Neural crest cell (in vitro differentiated cells): ENCODE data around the gene MGMT. TPM values are rescaled to one million over a fixed set of nuclear protein-coding genes. Genes with fewer than 3 reads are reported as not detected.

Experiments
- DNase-seq: peaks from one replicate; pipeline ENCODE4 v3.0.0; 2021; ENCODE audit warnings: low read depth, mixed read lengths, low spot score
- H3K27ac Mint-ChIP-seq: one replicate; pipeline ENCODE4 v1.8.0; 2021; ENCODE audit warnings: mild to moderate bottlenecking, mixed read lengths; ENCODE audit not compliant: unreplicated experiment
- H3K27me3 Mint-ChIP-seq: 2 replicates; pipeline ENCODE4 v1.8.0; 2021; ENCODE audit warnings: low read depth, mild to moderate bottlenecking, mixed read lengths
- H3K36me3 Mint-ChIP-seq: 2 replicates; pipeline ENCODE4 v1.8.0; 2021; ENCODE audit warnings: low read depth, mild to moderate bottlenecking, mixed read lengths
- H3K4me1 Mint-ChIP-seq: 2 replicates; pipeline ENCODE4 v1.8.0; 2021; ENCODE audit warnings: mixed read lengths
- H3K4me3 Mint-ChIP-seq: one replicate; pipeline ENCODE4 v1.8.0; 2021; ENCODE audit warnings: mild to moderate bottlenecking, mixed read lengths
- H3K9me3 Mint-ChIP-seq: 2 replicates; pipeline ENCODE4 v1.8.0; 2021; ENCODE audit warnings: mixed read lengths
- total RNA-seq: library from RNA; stranded (reverse); gene quantifications from 2 replicates; pipeline ENCODE4 v1.2.1, GENCODE V29; 2021
- TF ChIP-seq, protein P1 (sequence below): fragments of 200-600 bp; sonication (generic); conservative IDR thresholded peaks from 2 replicates; pipeline ENCODE4 v1.5.0; 2021; ENCODE audit warnings: antibody characterized with exemption, mild to moderate bottlenecking

MGMT gene
- total RNA-seq, 1 donor from 2014 or later: 15.8 TPM

DNA sequence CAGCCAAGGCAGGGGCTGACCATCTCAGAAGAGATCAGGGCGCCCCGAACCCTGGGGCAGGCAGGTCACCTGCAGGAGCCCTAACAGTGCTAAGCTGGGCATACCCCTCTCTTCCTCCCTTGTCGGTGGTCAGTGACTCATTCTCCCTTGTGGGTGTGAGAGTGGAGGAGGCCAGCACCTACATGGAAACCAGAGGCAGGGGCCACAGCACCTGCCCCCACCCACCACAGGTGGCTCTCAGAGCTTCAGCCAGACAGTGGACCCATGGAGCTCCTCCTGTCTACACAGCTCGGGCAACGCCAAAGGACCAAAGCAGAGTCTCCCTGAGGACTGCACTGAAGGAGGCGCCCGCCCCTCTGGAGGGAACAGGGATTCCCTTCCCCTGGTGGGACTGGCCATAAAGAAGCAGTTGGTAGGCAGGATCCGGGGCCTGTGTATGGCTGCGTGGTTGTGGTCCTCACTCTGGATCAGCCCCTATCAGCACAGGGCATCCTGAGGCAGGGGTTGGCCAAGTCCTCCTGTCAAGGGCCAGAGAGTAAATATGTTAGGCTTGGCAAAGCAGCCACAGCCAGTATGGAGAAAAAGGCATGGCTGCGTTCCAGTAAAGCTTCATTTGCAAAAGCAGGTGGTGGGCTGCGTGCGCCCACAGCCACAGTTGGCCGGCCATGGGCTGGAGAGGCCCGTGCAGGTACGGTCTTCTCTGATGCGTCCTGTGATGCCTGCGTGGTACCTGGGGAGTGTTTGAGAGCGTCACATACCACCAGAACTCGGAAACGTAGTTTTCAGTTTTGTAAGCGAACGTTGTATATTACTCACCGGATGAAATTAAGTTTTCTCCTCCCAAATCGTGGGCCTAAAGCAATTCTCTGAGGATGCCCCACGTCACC is 298.9 kb downstream of the MGMT start:
- TF ChIP-seq, protein P1, sequence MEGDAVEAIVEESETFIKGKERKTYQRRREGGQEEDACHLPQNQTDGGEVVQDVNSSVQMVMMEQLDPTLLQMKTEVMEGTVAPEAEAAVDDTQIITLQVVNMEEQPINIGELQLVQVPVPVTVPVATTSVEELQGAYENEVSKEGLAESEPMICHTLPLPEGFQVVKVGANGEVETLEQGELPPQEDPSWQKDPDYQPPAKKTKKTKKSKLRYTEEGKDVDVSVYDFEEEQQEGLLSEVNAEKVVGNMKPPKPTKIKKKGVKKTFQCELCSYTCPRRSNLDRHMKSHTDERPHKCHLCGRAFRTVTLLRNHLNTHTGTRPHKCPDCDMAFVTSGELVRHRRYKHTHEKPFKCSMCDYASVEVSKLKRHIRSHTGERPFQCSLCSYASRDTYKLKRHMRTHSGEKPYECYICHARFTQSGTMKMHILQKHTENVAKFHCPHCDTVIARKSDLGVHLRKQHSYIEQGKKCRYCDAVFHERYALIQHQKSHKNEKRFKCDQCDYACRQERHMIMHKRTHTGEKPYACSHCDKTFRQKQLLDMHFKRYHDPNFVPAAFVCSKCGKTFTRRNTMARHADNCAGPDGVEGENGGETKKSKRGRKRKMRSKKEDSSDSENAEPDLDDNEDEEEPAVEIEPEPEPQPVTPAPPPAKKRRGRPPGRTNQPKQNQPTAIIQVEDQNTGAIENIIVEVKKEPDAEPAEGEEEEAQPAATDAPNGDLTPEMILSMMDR: no peak
- no peaks in the 10 kb centered on the region for H3K36me3 Mint-ChIP-seq
- no peaks in the 10 kb centered on the region for H3K9me3 Mint-ChIP-seq
- no peak overlapping the region for H3K27ac Mint-ChIP-seq
- no peaks in the 10 kb centered on the region for H3K27me3 Mint-ChIP-seq
- no peak overlapping the region for H3K4me3 Mint-ChIP-seq
- peaks cover 19% of the 10 kb centered on the region for H3K4me1 Mint-ChIP-seq
- no peak for DNase-seq

DNA sequence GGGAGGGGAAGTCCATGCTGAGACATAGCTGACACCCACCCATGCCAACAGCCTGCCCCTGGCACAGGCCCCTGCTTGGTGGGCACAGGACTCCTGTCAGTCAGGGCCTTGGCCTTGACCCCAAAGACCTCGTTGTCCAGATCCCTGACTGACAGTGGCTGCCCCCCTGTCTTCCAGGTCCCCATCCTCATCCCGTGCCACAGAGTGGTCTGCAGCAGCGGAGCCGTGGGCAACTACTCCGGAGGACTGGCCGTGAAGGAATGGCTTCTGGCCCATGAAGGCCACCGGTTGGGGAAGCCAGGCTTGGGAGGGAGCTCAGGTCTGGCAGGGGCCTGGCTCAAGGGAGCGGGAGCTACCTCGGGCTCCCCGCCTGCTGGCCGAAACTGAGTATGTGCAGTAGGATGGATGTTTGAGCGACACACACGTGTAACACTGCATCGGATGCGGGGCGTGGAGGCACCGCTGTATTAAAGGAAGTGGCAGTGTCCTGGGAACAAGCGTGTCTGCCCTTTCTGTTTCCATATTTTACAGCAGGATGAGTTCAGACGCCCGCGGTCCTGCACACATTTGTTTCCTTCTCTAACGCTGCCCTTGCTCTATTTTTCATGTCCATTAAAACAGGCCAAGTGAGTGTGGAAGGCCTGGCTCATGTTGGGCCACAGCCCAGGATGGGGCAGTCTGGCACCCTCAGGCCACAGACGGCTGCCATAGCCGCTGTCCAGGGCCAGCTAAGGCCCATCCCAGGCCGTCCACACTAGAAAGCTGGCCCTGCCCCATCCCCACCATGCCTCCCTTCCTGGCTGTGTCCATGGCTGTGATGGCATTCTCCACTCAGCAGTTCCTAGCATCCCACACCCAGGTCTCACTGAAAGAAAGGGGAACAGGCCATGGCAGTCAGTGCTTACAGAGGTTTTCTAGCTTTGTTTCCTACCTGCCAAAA is 299.8 kb downstream of the MGMT start:
- no peak for DNase-seq
- no peak overlapping the region for H3K27ac Mint-ChIP-seq
- H3K4me3 Mint-ChIP-seq: no peak overlapping the region
- TF ChIP-seq, protein P1: no peak
- H3K9me3 Mint-ChIP-seq: no peaks in the 10 kb centered on the region
- no peaks in the 10 kb centered on the region for H3K27me3 Mint-ChIP-seq
- H3K36me3 Mint-ChIP-seq: no peaks in the 10 kb centered on the region
- H3K4me1 Mint-ChIP-seq: peaks cover 15% of the 10 kb centered on the region

- Mint-ChIP-seq H3K4me1 (peaks cover 6% of the 10 kb centered on the region), H3K9me3 (no peaks in the 10 kb centered on the region), H3K36me3 (no peaks in the 10 kb centered on the region), H3K4me3 (no peak overlapping the region), H3K27me3 (no peaks in the 10 kb centered on the region), H3K27ac (no peak overlapping the region)
- TF ChIP-seq, protein P1: no peak
- no peak for DNase-seq
These were observed 300.7 kb downstream of the MGMT start for GRCh38 chr10:129767751-129768150.

- H3K9me3 Mint-ChIP-seq: no peaks in the 10 kb centered on the region
- DNase-seq: no peak
- no peaks in the 10 kb centered on the region for H3K36me3 Mint-ChIP-seq
- no peaks in the 10 kb centered on the region for H3K27me3 Mint-ChIP-seq
- no peak overlapping the region for H3K27ac Mint-ChIP-seq
- H3K4me1 Mint-ChIP-seq: no peaks in the 10 kb centered on the region
- TF ChIP-seq, protein P1: no peak
- H3K4me3 Mint-ChIP-seq: no peak overlapping the region
These were observed 301.7 kb downstream of the MGMT start for GRCh38 chr10:129768437-129769355.
